ENCODE data around the gene MAP3K10.
"Not testable (repeated sequence)": the region's sequence is repeated elsewhere in the genome, so short reads cannot be mapped to it uniquely, and the experiment has no call there.

DNA sequence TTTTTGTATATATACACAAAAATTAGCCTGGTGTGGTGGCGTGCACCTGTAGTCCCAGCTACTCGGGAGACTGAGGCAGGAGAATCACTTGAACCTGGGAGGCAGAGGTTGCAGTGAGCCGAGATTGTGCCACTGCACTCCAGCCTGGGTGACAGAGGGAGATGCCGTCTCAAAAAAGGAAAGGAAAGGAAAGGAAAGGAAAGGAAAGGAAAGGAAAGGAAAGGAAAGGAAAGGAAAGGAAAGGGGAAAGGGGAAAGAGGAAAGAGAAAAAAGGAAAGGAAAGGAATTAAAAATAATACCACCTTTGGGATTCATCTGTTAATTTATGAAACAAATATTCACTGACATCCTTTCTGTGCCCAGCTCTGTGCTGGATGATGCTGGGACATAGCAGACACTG lies 27.8 kb downstream of the MAP3K10 start:
- not testable (repeated sequence) for TF ChIP-seq YY1 (IDR thresholded peaks at IDR 0.05; ENCODE audit: low read depth); RXRA (IDR thresholded peaks at IDR 0.05; ENCODE audit: borderline replicate concordance, low read depth); TAF1 (IDR thresholded peaks at IDR 0.05; ENCODE audit: borderline replicate concordance, low read depth, low read length); SIN3A (IDR thresholded peaks at IDR 0.05; ENCODE audit: borderline replicate concordance, low read depth, low read length); FOXJ3 (CRISPR knock-in tag; IDR thresholded peaks at IDR 0.05); POLR2AphosphoS5 (IDR thresholded peaks at IDR 0.05; ENCODE audit: low read depth, low read length); RFX5 (IDR thresholded peaks at IDR 0.05; ENCODE audit: low read length)
- TF ChIP-seq, protein P1, sequence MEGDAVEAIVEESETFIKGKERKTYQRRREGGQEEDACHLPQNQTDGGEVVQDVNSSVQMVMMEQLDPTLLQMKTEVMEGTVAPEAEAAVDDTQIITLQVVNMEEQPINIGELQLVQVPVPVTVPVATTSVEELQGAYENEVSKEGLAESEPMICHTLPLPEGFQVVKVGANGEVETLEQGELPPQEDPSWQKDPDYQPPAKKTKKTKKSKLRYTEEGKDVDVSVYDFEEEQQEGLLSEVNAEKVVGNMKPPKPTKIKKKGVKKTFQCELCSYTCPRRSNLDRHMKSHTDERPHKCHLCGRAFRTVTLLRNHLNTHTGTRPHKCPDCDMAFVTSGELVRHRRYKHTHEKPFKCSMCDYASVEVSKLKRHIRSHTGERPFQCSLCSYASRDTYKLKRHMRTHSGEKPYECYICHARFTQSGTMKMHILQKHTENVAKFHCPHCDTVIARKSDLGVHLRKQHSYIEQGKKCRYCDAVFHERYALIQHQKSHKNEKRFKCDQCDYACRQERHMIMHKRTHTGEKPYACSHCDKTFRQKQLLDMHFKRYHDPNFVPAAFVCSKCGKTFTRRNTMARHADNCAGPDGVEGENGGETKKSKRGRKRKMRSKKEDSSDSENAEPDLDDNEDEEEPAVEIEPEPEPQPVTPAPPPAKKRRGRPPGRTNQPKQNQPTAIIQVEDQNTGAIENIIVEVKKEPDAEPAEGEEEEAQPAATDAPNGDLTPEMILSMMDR (IDR thresholded peaks at IDR 0.05), result not testable (repeated sequence)
- TF ChIP-seq, protein P2, sequence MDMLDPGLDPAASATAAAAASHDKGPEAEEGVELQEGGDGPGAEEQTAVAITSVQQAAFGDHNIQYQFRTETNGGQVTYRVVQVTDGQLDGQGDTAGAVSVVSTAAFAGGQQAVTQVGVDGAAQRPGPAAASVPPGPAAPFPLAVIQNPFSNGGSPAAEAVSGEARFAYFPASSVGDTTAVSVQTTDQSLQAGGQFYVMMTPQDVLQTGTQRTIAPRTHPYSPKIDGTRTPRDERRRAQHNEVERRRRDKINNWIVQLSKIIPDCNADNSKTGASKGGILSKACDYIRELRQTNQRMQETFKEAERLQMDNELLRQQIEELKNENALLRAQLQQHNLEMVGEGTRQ (IDR thresholded peaks at IDR 0.05; ENCODE audit: borderline replicate concordance, low read depth, low read length), result not testable (repeated sequence)

Measured in SK-N-SH (cell line).